ENCODE results near the gene USP43.

- TF ChIP-seq CTCF (IDR thresholded peaks at IDR 0.05 in 4 of 5, conservative IDR thresholded peaks at IDR 0.05 in 1 of 5) (no peak), POLR2A (IDR thresholded peaks at IDR 0.05) (no peak)
Measured at GRCh38 chr17:9677411-9677810, 32.1 kb downstream of the USP43 start.
